Adrenal gland (tissue), 12 donors: ENCODE measurements around the gene GYPC. TPM values are rescaled to one million over a fixed set of nuclear protein-coding genes. Genes with fewer than 3 reads are reported as not detected.

ENCODE experiments used
- DNase-seq, 7 donors: peaks; one replicate each; pipeline ENCODE4 v3.0.0-alpha.2; 2019 to 2020
- H3K27ac ChIP-seq, 5 donors: fragments of 200-600 bp; sonication (generic) in 4 of 5; 1 replicate in 3 of 5; 2 replicates in 2 of 5; pipeline versions ENCODE4 v1.5.1 to v1.8.0; 2016 to 2020; ENCODE audit warnings: mild to moderate bottlenecking in 1 of 5
- H3K27me3 ChIP-seq: fragments of 200-600 bp; 2 replicates; pipeline ENCODE4 v1.8.0; 2021
- H3K36me3 ChIP-seq, 2 donors: fragments of 200-600 bp; replicated peaks in 1 of 2; 1 replicate in 1 of 2; 2 replicates in 1 of 2; pipeline versions ENCODE4 v1.5.1 to v1.8.0; 2018 to 2022
- H3K4me1 ChIP-seq, 2 donors: fragments of 200-600 bp; replicated peaks in 1 of 2; 1 replicate in 1 of 2; 2 replicates in 1 of 2; pipeline versions ENCODE4 v1.5.1 to v1.8.0; 2018 to 2021
- H3K4me3 ChIP-seq, 4 donors: fragments of 200-600 bp; sonication (generic) in 3 of 4; one replicate each; pipeline ENCODE4 v1.5.1; 2016 to 2018
- H3K9me3 ChIP-seq, 3 donors: fragments of 200-600 bp; sonication (generic) in 1 of 3; replicated peaks in 1 of 3; 1 replicate in 2 of 3; 2 replicates in 1 of 3; pipeline versions ENCODE4 v1.5.1 to v1.8.0; 2016 to 2021
- POLR2A ChIP-seq, 2 donors: fragments of 450-650 bp; IDR thresholded peaks; one replicate each; pipeline ENCODE4 v1.6.1; 2017; ENCODE audit warnings: antibody characterized with exemption in 2 of 2, mild to moderate bottlenecking in 2 of 2, moderate library complexity in 1 of 2
- WGBS, 4 donors: extraction: QIAGEN DNeasy Blood & Tissue Kit in 2 of 4; methylation state at CpG; one replicate each; pipeline versions ENCODE4 v1.1.5 to v1.1.7; 2013 to 2017; 5-methylcytosine and 5-hydroxymethylcytosine counted together
- intact Hi-C, 2 donors: fragments of 100-400 bp; cut with DNase I; formaldehyde crosslinking; loops; one replicate each; pipeline versions ENCODE4 v1.14.1 to v1.15.0; 2022 to 2023
- polyA plus RNA-seq, 3 donors: library from polyadenylated mRNA; stranded (reverse); fragments of 200-250 nt in 2 of 3; fragments of 350-450 nt in 1 of 3; fragmentation: Illumina TruSeq in 1 of 3; extraction: RNeasy Lipid Tissue Mini Kit (QIAGEN cat#74804) in 1 of 3; gene quantifications; one replicate each; pipeline ENCODE4 v1.2.3, GENCODE V29; 2013 to 2014
- total RNA-seq, 9 donors: library from RNA; depleted of rRNA in 4 of 9; stranded (reverse); fragments of >200 nt in 4 of 9; fragments of 120-200 nt in 1 of 9; fragmentation: NEBNext Ultra II Directional in 1 of 9; extraction: Animal tissue kit (Norgen Biotek cat#: 25700) in 1 of 9; gene quantifications; one replicate each; pipeline versions ENCODE4 v1.1.0 to v1.2.4, GENCODE V29; 2013 to 2023
- TF ChIP-seq, protein P1 (sequence below), 6 experiments: fragments of 450-650 bp in 4 of 6; fragments of 200-600 bp in 2 of 6; sonication (generic) in 1 of 6; IDR thresholded peaks; 1 replicate in 5 of 6; 2 replicates in 1 of 6; pipeline versions ENCODE4 v1.5.1 to v1.8.0; 2016 to 2021; ENCODE audit warnings: antibody characterized with exemption in 6 of 6, mild to moderate bottlenecking in 2 of 6, moderate library complexity in 1 of 6
- donor health status: healthy with polysubstance abuse.
- donor health status: Bipolar disorder and iron deficiency.
- donor health status: DM: yes; HTN: yes; CAD: no.
- donor health status: DM: no; HTN: no; CAD: no.
- donor health status: DM: no; HTN: no; CAD: no.
- donor health status: DM: yes; HTN: yes; CAD: no.

Gene GYPC
- total and polyA plus RNA-seq, 12 donors = 84.3 to 225 (median 127) TPM

DNA sequence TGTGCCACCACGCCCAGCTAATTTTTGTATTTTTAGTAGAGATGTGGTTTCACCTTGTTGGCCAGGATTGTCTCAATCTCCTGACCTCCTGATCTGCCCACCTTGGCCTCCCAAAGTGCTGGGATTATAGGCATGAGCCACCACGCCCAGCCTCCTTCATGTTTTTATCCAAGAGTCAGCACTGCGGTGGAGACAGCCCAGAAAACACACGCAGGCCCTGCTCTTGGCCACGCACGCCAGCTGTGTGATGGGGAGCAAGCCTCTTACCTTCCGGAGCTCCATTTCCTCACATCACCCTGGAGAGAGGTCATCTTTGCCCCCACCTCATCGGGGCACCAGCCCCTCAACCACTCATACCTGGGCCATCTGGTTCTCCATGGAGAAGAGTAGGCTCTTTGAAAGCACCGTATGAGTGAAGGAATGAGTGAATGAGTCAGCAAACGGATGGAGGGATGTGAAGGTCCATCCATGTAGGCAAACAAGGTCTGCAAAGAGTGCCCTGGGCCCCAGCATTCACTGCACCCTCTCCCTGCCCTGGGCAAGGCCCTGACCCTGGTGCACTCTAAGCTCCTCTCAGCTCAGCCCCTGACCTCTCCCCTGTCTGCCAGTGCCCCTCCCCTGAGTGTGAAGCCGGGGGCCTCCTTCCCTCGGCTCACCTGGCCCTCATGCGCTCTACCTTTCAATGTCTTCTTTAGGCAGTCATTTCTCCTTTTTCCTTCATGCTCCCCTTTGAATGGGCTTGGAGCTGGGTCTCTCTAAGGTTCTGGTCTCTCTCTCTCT is 7.4 kb downstream of the GYPC start:
- DNase-seq = no peak
- WGBS, 4 donors = 87 to 91% (median 89%) methylated on average over 13 of the region's 13 CpGs
- no peaks in the 10 kb centered on the region for H3K27me3 ChIP-seq
- H3K4me1 ChIP-seq = peaks cover 76 to 78% of the 10 kb centered on the region in 2 donors
- no peak overlapping the region for H3K4me3 ChIP-seq
- no peaks in the 10 kb centered on the region for H3K9me3 ChIP-seq
- H3K36me3 ChIP-seq = peaks cover 0 to 4% of the 10 kb centered on the region in 2 donors
- no peak for TF ChIP-seq POLR2A (IDR thresholded peaks at IDR 0.05)
- H3K27ac ChIP-seq = peak overlapping the region in 1 of 5 donors; percentile 76
- intact Hi-C loops = no loop called here

- Histone ChIP-seq H3K36me3 (peaks cover 0 to 4% of the 10 kb centered on the region in 2 donors), H3K27ac (peak overlapping the region in 2 of 5 donors; percentile 15 to 21), H3K4me1 (peaks cover 69 to 70% of the 10 kb centered on the region in 2 donors), H3K27me3 (no peaks in the 10 kb centered on the region), H3K9me3 (no peaks in the 10 kb centered on the region), H3K4me3 (no peak overlapping the region)
- intact Hi-C loops = no loop called here
- TF ChIP-seq, protein P1, sequence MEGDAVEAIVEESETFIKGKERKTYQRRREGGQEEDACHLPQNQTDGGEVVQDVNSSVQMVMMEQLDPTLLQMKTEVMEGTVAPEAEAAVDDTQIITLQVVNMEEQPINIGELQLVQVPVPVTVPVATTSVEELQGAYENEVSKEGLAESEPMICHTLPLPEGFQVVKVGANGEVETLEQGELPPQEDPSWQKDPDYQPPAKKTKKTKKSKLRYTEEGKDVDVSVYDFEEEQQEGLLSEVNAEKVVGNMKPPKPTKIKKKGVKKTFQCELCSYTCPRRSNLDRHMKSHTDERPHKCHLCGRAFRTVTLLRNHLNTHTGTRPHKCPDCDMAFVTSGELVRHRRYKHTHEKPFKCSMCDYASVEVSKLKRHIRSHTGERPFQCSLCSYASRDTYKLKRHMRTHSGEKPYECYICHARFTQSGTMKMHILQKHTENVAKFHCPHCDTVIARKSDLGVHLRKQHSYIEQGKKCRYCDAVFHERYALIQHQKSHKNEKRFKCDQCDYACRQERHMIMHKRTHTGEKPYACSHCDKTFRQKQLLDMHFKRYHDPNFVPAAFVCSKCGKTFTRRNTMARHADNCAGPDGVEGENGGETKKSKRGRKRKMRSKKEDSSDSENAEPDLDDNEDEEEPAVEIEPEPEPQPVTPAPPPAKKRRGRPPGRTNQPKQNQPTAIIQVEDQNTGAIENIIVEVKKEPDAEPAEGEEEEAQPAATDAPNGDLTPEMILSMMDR (IDR thresholded peaks at IDR 0.05) = no peak
- TF ChIP-seq POLR2A (IDR thresholded peaks at IDR 0.05) = no peak
- WGBS, 4 donors = 69 to 94% (median 79%) methylated on average over 3 of the region's 3 CpGs
- no peak for DNase-seq
Observed at GRCh38 chr2:126664234-126664633, 8.3 kb downstream of the GYPC start.

GRCh38 chr2:126664639-126665038 is 8.7 kb downstream of the GYPC start:
- WGBS, 4 donors = 74 to 94% (median 85%) methylated on average over 2 of the region's 2 CpGs
- peaks cover 65 to 68% of the 10 kb centered on the region in 2 donors for H3K4me1 ChIP-seq
- peaks cover 0 to 4% of the 10 kb centered on the region in 2 donors for H3K36me3 ChIP-seq
- intact Hi-C loops = no loop called here
- no peak overlapping the region for H3K4me3 ChIP-seq
- peak overlapping the region in 2 of 5 donors; percentile 15 to 21 for H3K27ac ChIP-seq
- TF ChIP-seq POLR2A (IDR thresholded peaks at IDR 0.05) = no peak
- TF ChIP-seq, protein P1 (IDR thresholded peaks at IDR 0.05) = no peak
- H3K27me3 ChIP-seq = no peaks in the 10 kb centered on the region
- no peaks in the 10 kb centered on the region for H3K9me3 ChIP-seq
- DNase-seq = no peak

DNA sequence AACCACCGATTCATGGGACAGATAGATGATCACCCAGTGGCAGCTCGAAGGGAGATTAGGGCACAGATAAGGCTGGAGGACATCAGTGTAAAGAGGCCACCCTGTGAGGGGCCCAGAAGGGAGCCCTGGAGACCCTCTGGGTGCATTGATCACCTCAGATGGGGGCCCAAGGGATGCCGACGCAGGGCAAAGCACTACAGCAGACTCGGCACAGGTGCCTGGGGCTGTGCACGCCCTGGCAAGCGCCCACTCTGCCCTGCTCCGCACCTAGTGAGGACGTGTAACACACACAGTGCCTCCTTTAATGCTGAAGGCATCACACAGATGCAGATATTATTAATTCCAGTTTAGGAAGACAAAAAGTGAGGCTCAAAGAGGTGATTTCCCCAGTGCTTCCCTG is 9.5 kb downstream of the GYPC start:
- Histone ChIP-seq H3K4me3 (no peak overlapping the region), H3K4me1 (peaks cover 57 to 68% of the 10 kb centered on the region in 2 donors), H3K9me3 (no peaks in the 10 kb centered on the region), H3K27ac (peak overlapping the region in 1 of 5 donors; percentile 74), H3K36me3 (no peaks in the 10 kb centered on the region), H3K27me3 (no peaks in the 10 kb centered on the region)
- WGBS, 4 donors = 81 to 96% (median 86%) methylated on average over 7 to 9 of the region's 9 CpGs
- TF ChIP-seq POLR2A (IDR thresholded peaks at IDR 0.05) = no peak
- TF ChIP-seq, protein P1 (IDR thresholded peaks at IDR 0.05) = no peak
- intact Hi-C loops = no loop called here
- no peak for DNase-seq
